Neuron (in vitro differentiated cells): ENCODE results near the gene RPL26.
"Not testable (repeated sequence)": the region's sequence is repeated elsewhere in the genome, so short reads cannot be mapped to it uniquely, and the experiment has no call there.

Experiments
- H2AFZ ChIP-seq: one replicate; pipeline ENCODE4 v1.6.1; 2013; ENCODE audit warnings: low read depth, mild to moderate bottlenecking, inconsistent platforms, low read length, moderate library complexity
- H3K27me3 ChIP-seq: one replicate; pipeline ENCODE4 v1.6.1; 2013; ENCODE audit warnings: low read length; ENCODE audit not compliant: insufficient read depth
- H3K36me3 ChIP-seq: one replicate; pipeline ENCODE4 v1.6.1; 2013; ENCODE audit warnings: low read length; ENCODE audit not compliant: insufficient read depth
- H3K4me1 ChIP-seq: one replicate; pipeline ENCODE4 v1.6.1; 2013; ENCODE audit warnings: low read length; ENCODE audit not compliant: insufficient read depth
- H3K4me3 ChIP-seq: 2 replicates; pipeline ENCODE4 v1.5.1; 2013; ENCODE audit warnings: mild to moderate bottlenecking, low read length, moderate library complexity
- H3K9me3 ChIP-seq: one replicate; pipeline ENCODE4 v1.6.1; 2013; ENCODE audit warnings: low read length

The RPL26 gene

DNA sequence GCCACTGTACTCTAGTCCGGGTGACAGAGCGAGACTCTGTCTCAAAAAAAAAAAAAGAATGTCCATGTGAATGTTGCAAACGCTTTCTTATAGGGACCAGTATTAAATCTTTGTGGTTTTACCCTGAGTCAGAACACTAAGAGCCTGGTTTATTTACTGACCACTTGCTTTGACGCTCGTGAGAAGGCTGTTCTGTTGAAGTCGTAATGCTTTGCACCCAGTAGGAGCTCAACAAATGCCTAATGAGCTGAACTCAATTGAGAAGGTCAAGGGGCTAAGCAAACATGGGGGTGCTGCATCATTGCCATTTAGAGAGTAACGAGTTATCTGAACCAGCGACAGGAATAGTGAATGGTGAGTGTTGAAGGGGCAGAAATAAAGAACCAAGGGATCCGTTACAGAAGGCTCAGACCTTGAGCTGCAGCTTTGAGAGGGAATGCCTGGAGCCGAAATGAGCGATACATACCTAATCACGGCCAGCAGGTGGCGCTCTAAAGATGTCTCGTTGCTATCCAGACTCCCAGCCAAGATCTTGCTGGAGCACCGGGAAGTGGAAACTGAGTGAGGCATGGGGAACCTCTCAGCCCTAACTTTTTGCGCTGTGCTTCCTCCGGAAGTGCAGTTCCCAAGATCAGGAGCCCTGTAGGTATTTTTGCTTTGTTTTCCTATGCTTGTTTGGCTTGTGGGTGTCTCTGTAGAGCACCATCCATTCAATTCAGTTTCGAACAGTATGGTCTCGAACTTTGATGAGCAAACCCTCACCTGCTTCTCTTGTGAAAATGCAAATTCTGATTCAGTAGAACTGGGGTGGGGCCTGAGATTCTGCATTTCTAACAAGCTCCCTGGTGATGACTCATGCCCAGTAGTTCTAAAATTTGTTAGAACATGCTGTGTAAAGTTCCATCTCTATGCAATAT, 27.2 kb upstream of the RPL26 start:
- Histone ChIP-seq H2AFZ (no peak overlapping the region), H3K36me3 (no peaks in the 10 kb centered on the region), H3K27me3 (peaks cover 3% of the 10 kb centered on the region), H3K4me1 (no peaks in the 10 kb centered on the region), H3K4me3 (no peak overlapping the region), H3K9me3 (no peaks in the 10 kb centered on the region)

DNA sequence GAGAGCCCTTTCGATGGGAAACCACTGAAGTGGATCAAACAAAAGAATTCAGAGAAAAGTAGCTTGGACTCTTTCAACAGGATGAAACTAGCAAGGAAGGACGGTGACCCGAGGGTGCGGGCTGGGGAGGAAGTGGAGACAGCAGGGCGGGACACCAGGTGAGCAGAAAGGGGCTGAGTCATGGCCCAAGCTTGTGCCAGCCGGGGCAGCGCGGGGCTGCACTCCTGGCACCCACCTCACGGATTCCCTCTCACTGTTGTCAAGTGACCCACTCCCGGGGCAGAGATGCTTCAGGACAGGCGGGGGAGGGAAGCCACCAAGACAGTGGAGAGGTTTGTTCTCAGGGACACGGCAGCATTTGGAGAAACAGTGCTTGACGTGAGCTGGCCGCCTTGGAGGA, 25.4 kb upstream of the RPL26 start:
- Histone ChIP-seq H3K4me1 (no peaks in the 10 kb centered on the region), H3K9me3 (no peaks in the 10 kb centered on the region), H2AFZ (no peak overlapping the region), H3K36me3 (no peaks in the 10 kb centered on the region), H3K27me3 (peaks cover 3% of the 10 kb centered on the region), H3K4me3 (no peak overlapping the region)

DNA sequence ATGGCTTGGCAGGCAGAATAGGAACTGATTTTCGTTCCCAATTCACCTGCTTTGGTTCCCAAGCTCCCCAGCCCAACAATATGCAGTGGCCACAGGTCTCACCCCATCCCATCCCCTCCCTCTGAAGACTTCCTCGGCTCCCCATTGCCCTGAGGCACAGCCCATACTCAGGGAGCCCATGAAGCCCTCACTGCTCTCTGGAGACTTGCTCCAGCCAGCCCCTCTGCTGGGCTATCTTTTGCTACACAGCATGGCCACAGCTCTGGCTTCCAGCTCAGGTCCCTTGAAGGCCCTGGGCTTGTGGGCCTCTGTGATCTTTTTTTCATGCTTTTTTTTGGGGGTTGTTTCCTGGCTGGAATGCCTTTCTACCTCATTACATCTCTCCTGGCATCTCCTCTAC, 23.2 kb upstream of the RPL26 start:
- Histone ChIP-seq H3K27me3 (peaks cover 3% of the 10 kb centered on the region), H3K36me3 (no peaks in the 10 kb centered on the region), H3K4me3 (no peak overlapping the region), H2AFZ (no peak overlapping the region), H3K4me1 (no peaks in the 10 kb centered on the region), H3K9me3 (no peaks in the 10 kb centered on the region)

DNA sequence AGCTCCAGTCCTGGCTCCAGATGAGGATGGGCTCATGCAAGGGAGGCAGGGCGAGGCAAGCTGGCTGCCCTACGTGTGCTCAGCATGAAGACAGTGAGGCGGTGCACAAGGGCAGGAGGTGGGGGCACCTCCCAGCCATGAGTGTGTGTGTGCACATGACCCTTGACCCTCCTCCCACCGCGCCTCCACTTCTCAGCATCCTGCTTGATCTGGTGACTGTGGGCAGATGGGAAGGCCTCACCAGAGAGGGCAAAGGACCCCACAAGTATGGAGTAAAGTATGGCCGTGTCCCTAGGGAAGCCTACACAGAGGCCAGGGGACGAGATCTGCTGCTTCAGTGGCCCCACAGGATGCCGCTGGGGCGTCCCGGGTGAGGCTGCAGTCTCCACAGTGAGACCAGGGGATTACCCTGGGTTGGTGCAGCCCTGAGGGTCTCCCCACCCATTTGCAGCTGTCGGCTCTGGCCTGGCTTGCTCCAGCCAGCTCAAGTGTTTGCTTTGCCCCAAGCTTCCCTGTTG, 22.6 kb upstream of the RPL26 start:
- H3K36me3 ChIP-seq = no peaks in the 10 kb centered on the region
- peaks cover 5% of the 10 kb centered on the region for H3K27me3 ChIP-seq
- no peaks in the 10 kb centered on the region for H3K9me3 ChIP-seq
- H3K4me3 ChIP-seq = no peak overlapping the region
- no peak overlapping the region for H2AFZ ChIP-seq
- no peaks in the 10 kb centered on the region for H3K4me1 ChIP-seq

DNA sequence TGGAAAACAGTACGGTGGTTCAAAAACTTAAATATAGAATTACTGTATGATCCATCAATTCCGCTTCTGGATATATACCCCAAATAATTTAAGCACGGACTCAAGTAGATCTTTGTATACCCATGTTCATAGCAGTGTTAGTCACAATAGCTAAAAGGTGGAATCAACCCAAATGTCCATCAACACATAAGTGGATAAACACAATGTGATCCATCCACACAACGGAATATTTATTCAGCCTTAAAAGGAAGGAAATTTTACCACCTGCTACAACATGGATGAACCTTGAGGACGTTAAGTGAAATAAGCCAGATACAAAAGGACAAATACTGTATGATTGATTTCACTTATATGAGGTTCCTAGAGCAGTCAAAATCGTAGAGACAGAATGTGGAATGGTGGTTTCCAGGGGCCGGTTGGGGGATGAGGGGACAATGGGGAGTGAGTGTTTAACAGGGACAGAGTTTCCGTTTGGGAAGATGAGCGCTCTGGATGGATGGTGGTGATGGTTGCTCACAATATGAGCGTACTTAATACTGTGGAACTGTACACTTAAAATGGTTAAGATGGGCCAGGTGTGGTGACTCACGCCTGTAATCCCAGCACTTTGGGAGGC, 20.0 kb upstream of the RPL26 start:
- Histone ChIP-seq H3K9me3 (no peaks in the 10 kb centered on the region), H3K36me3 (no peaks in the 10 kb centered on the region), H3K27me3 (peaks cover 5% of the 10 kb centered on the region), H2AFZ (no peak overlapping the region), H3K4me3 (no peak overlapping the region), H3K4me1 (no peaks in the 10 kb centered on the region)

DNA sequence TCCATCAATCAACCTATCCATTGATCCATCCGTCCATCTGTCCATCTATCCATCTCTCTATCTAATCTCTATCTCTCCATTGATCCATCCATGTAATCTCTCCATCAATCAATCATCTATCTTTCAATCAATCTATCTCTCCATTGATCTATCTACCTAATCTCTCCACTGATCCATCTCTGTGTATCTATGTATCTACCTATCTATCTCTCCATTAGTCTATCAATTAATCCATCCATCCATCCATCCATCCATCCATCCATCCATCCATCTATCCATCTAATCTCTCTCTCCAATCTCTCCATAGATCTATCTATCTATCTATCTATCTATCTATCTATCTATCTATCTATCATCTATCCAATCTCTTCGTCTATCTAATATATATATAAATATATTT, 18.1 kb upstream of the RPL26 start:
- Histone ChIP-seq H3K27me3 (peaks cover 10% of the 10 kb centered on the region), H3K36me3 (no peaks in the 10 kb centered on the region), H3K9me3 (no peaks in the 10 kb centered on the region), H2AFZ (no peak overlapping the region), H3K4me3 (no peak overlapping the region), H3K4me1 (no peaks in the 10 kb centered on the region)

DNA sequence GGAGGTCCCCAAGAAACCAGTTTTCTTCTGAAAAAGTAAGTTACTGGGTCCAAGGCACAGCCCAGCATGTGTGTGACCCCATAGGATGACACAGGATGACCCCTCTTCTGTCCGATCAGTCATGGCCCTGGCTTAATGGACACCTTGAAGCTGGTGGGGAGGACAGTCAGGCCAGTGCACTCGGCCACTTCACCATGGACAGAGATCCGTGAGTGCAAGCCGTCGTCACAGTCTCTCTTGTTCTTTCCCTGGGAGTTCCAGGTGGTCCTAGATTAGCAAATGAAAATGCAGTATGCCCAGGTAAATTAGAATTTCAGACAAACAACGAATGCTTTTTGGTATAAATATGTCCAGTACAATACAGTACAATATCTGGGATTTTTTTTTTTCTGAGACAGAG, 16.0 kb upstream of the RPL26 start:
- no peaks in the 10 kb centered on the region for H3K9me3 ChIP-seq
- H3K36me3 ChIP-seq = no peaks in the 10 kb centered on the region
- H3K4me3 ChIP-seq = no peak overlapping the region
- no peak overlapping the region for H2AFZ ChIP-seq
- H3K27me3 ChIP-seq = peaks cover 10% of the 10 kb centered on the region
- H3K4me1 ChIP-seq = no peaks in the 10 kb centered on the region

DNA sequence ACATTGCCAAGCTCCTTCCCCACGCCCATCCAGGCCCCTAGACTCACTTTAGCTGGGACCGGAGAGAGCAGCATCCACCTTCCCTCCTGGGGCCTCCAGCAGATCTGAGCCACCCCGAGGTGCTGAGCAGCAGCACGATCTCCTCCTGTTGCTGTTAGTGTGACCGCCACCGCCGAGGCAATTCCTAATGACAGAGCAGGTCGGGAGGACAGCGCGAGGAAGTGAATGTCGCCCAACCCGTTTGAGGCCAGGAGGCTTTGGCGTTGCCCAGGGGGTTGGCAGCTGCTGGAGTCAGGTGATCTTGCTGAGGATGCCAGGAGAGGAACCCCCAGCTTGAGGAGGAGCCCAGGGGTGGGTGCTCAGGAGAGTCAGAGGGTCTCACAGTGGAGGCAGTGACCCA, 14.6 kb upstream of the RPL26 start, which contains the start of gene RNF222:
Gene RNF222 (minus strand): TSS at position 192 of the 400 bp plus-strand sequence. CDS start 4,366 bp downstream, outside the sequence.
- H3K4me1 ChIP-seq = no peaks in the 10 kb centered on the region
- no peaks in the 10 kb centered on the region for H3K9me3 ChIP-seq
- H3K4me3 ChIP-seq = no peak within 1 kb of the TSS
- peaks cover 10% of the 10 kb centered on the region for H3K27me3 ChIP-seq
- H2AFZ ChIP-seq = no peak within 1 kb of the TSS
- H3K36me3 ChIP-seq = no peaks in the 10 kb centered on the region

DNA sequence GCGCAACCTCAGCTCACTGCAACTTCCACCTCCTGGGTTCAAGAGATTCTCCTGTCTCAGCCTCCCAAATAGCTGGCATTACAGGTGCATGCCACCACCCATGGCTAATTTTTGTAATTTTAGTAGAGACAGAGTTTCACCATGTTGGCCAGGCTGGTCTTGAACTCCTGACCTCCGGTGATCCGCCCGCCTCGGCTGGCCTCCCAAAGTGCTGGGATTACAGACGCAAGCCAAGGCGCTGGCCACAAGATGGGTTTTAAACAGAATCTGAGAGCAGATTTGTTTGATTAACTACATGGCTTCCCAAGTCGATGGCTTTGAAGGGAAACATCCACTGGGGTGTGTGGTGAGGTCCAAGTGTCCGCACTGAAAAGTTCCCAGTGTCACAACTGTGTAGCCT, 11.5 kb upstream of the RPL26 start:
- not testable (repeated sequence) for H2AFZ ChIP-seq, H3K9me3 ChIP-seq, H3K36me3 ChIP-seq, H3K27me3 ChIP-seq, H3K4me1 ChIP-seq, H3K4me3 ChIP-seq

DNA sequence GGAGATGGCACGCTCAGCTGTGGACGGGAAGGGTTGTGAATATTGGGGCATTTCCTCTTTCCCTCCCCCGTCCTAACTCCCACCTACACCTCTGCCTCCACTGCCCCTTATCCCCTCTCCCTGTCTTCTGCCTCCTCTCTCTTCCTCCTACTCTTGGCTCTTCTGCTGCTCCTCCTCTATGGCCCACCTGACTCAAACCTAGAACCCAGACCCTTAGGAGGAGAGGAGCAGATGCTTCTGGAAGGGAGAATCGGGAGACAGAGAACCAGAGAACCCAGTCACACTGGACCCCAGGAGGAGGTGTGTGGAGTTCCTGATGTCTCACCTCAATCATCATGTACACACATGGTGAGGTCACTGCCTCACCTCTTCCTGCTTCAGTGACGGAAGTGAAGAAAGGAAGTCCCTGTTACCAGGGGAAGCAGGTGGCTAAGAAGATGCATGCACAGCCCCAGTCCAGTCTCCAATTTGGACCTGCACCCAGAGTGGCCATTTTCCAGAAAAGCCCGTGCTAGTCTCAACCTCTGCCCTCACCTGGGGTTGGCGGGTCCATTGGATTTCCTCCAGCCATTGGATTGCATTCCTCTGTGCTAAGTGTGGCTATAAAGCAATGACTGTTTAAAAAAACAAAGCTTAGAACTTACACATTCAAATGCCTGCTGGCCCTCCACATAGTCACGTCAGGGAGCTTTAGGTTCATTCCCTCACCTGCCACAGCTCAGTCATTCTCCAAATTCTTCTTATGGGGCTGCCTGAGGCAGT, 10.7 kb upstream of the RPL26 start:
- peaks cover 5% of the 10 kb centered on the region for H3K27me3 ChIP-seq
- no peak overlapping the region for H3K4me3 ChIP-seq
- H2AFZ ChIP-seq = no peak overlapping the region
- H3K9me3 ChIP-seq = no peaks in the 10 kb centered on the region
- no peaks in the 10 kb centered on the region for H3K4me1 ChIP-seq
- no peaks in the 10 kb centered on the region for H3K36me3 ChIP-seq

DNA sequence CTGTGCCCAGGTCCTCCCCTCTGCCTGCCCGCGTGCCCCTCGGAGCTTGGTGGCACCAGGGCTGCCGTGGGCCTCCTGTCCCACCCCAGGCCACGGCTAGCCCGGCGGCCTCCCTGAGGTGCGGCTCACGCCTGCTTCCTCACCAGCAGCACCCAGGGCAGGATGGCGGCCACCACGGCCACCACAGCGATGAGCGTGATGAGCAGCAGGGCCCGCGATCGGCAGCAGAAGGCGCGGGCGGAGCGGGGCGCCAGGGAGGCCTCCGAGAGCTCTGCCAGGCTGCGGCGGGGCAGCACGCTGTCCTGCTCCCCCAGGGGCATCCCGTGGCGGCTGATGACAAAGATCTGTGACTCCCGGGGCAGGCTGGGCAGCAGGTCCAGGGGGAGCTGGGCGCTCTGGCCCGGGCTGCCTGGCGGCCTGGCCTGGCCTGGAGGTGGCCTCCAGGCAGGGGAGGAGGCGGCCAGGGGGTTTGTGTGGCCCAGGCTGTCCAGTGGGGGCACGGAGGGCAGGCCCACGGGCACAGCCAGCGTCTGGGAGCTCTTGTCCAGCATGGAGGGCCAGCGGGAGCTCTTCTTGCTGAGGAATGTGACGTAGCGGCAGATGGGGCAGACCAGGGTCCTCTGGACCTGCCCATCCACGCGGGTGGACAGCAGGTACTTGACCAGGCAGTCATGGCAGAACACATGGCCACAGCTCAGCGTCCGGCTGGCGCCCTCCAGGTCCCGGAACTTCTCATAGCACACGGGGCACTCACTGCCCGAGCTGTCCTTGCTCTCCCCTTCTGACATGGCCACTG, 9.9 kb upstream of the RPL26 start:
- H3K9me3 ChIP-seq = no peaks in the 10 kb centered on the region
- no peak overlapping the region for H3K4me3 ChIP-seq
- H3K36me3 ChIP-seq = no peaks in the 10 kb centered on the region
- no peak overlapping the region for H2AFZ ChIP-seq
- H3K27me3 ChIP-seq = peaks cover 5% of the 10 kb centered on the region
- no peaks in the 10 kb centered on the region for H3K4me1 ChIP-seq

DNA sequence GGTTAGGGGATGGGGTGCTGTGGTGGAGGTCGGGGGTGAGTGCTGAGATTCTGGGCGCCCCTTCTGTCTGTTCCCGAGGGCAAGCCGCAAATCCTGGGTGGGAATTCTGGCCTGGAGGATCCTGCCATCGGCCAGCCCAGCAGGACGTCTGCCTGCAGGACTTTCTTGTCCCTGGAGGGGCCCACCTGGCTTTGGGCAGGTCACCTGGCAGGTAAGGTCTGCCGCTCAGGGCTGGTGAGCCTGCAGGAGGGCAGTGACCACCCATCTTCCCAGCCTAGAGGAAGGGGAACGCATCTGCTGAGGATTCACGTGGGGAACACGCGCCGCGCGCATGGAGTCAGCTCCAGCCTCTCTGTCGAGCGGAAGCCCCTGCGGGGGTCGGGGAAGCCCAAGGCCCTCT, 9.3 kb upstream of the RPL26 start:
- Histone ChIP-seq H2AFZ (no peak overlapping the region), H3K27me3 (no peaks in the 10 kb centered on the region), H3K36me3 (no peaks in the 10 kb centered on the region), H3K9me3 (no peaks in the 10 kb centered on the region), H3K4me1 (no peaks in the 10 kb centered on the region), H3K4me3 (no peak overlapping the region)
